PC-3 (cell line): Measurements from ENCODE around the gene TEKTIP1. TPM values are rescaled to one million over a fixed set of nuclear protein-coding genes. Genes with fewer than 3 reads are reported as not detected.
A peak's percentile ranks its signal among the peaks of the same experiment; 100 is the strongest.

Source experiments
- ATAC-seq: fragments of 200-7000 bp; cut with Tn5 transposase; 2 replicates; pipeline ENCODE4 v1.9.1; 2020; ENCODE audit warnings: mild to moderate bottlenecking, moderate library complexity
- BruUV-seq: library from RNA; stranded (reverse); fragments of 400-500 nt; replicated peaks from 2 replicates; lab custom pipeline; 2021; lab: Mats Ljungman, UMichigan
- CTCF ChIA-PET: fragments of 300-600 bp; sonication (Branson Sonifier 250); formaldehyde crosslinking; loops from one replicate; lab custom pipeline; 2022; ENCODE audit warnings: antibody characterized with exemption; lab: Charles Lee
- POLR2A ChIA-PET: fragments of 300-600 bp; sonication (Branson Sonifier 250); formaldehyde crosslinking; loops from one replicate; lab custom pipeline; 2022; ENCODE audit warnings: antibody characterized with exemption; ENCODE audit not compliant: unreplicated experiment; lab: Charles Lee
- DNase-seq: peaks from one replicate; pipeline ENCODE4 v3.0.0-alpha.2; 2015
- H2AFZ ChIP-seq: fragments of 300-600 bp; sonication (generic); 2 replicates; pipeline ENCODE4 v1.6.0; 2016; ENCODE audit warnings: antibody characterized with exemption, low read length
- H3F3A ChIP-seq: fragments of 300-600 bp; sonication (generic); one replicate; pipeline ENCODE4 v1.6.0; 2017; ENCODE audit warnings: antibody characterized with exemption, low read length, control low read depth, mild to moderate bottlenecking; ENCODE audit not compliant: unreplicated experiment
- H3K27ac ChIP-seq: fragments of 300-600 bp; sonication (generic); 2 replicates; pipeline ENCODE4 v1.5.1; 2016; ENCODE audit warnings: mild to moderate bottlenecking, low read length
- H3K27me3 ChIP-seq: fragments of 300-600 bp; sonication (generic); 2 replicates; pipeline ENCODE4 v1.6.1; 2016; ENCODE audit warnings: low read length, mixed read lengths
- H3K36me3 ChIP-seq: fragments of 300-600 bp; sonication (generic); 2 replicates; pipeline ENCODE4 v1.6.1; 2016; ENCODE audit warnings: low read depth, mixed run types, low read length, mixed read lengths
- H3K4me1 ChIP-seq: fragments of 300-600 bp; sonication (generic); 2 replicates; pipeline ENCODE4 v1.5.1; 2016; ENCODE audit warnings: low read length; ENCODE audit not compliant: insufficient read depth
- H3K4me2 ChIP-seq: fragments of 300-600 bp; sonication (generic); 2 replicates; pipeline ENCODE4 v1.6.0; 2016; ENCODE audit warnings: low read length
- H3K4me3 ChIP-seq: fragments of 300-600 bp; sonication (generic); 2 replicates; pipeline ENCODE4 v1.5.1; 2016; ENCODE audit warnings: mild to moderate bottlenecking, low read length, mixed read lengths
- H3K79me2 ChIP-seq: fragments of 300-600 bp; sonication (generic); 2 replicates; pipeline ENCODE4 v1.6.1; 2017; ENCODE audit warnings: low read length, mixed read lengths
- H3K9ac ChIP-seq: fragments of 300-600 bp; sonication (generic); 2 replicates; pipeline ENCODE4 v1.6.0; 2016; ENCODE audit warnings: mild to moderate bottlenecking, low read length
- H3K9me2 ChIP-seq: fragments of 300-600 bp; sonication (generic); replicated peaks from 2 replicates; pipeline ENCODE4 v1.6.1; 2016; ENCODE audit warnings: mixed run types, low read length, mixed read lengths
- H3K9me3 ChIP-seq: fragments of 300-600 bp; sonication (generic); 2 replicates; pipeline ENCODE4 v1.6.1; 2016; ENCODE audit warnings: low read length, mixed read lengths
- H4K20me1 ChIP-seq: fragments of 300-600 bp; sonication (generic); 2 replicates; pipeline ENCODE4 v1.6.1; 2016; ENCODE audit warnings: low read length, mixed read lengths
- CTCF ChIP-seq: fragments of 300-600 bp; sonication (generic); conservative IDR thresholded peaks from 2 replicates; pipeline ENCODE4 v1.5.1; 2017; ENCODE audit warnings: antibody characterized with exemption, low read depth, mild to moderate bottlenecking, low read length
- EZH2 ChIP-seq: fragments of 300-600 bp; sonication (generic); IDR thresholded peaks from one replicate; pipeline ENCODE4 v1.6.1; 2017; ENCODE audit warnings: antibody characterized with exemption, mild to moderate bottlenecking, low read length; ENCODE audit not compliant: unreplicated experiment
- EZH2phosphoT487 ChIP-seq: fragments of 300-600 bp; sonication (generic); IDR thresholded peaks from 2 replicates; pipeline ENCODE4 v1.6.1; 2018; ENCODE audit warnings: mild to moderate bottlenecking, antibody characterized with exemption, low read length, borderline replicate concordance
- intact Hi-C: fragments of 100-400 bp; cut with micrococcal nuclease; formaldehyde crosslinking; loops from 2 replicates; pipeline ENCODE4 v1.9.0; 2023
- total RNA-seq: library from RNA; depleted of rRNA; stranded (reverse); fragments of >200 nt; gene quantifications from 2 replicates; pipeline ENCODE4 v1.2.3, GENCODE V29; 2014

The TEKTIP1 gene
- total RNA-seq, 1 experiment from 2014 or later, result not detected

- no peaks in the 10 kb centered on the region for H3K4me1 ChIP-seq
- H3K9ac ChIP-seq, result no peak overlapping the region
- POLR2A ChIA-PET, result no interaction called here
- no TSS peak for BruUV-seq
- no peaks in the 10 kb centered on the region for H3K27me3 ChIP-seq
- CTCF ChIA-PET, result no interaction called here
- H3K4me3 ChIP-seq, result no peak overlapping the region
- no peak overlapping the region for H2AFZ ChIP-seq
- H3F3A ChIP-seq, result no peaks in the 10 kb centered on the region
- no peaks in the 10 kb centered on the region for H3K79me2 ChIP-seq
- H3K4me2 ChIP-seq, result no peak overlapping the region
- no peaks in the 10 kb centered on the region for H3K36me3 ChIP-seq
- intact Hi-C loops, result no loop called here
- DNase-seq (no peak), ATAC-seq (no peak)
- H3K9me2 ChIP-seq, result no peaks in the 10 kb centered on the region
- TF ChIP-seq EZH2phosphoT487, result no peak
- TF ChIP-seq CTCF, result no peak
- TF ChIP-seq EZH2, result no peak
- no peaks in the 10 kb centered on the region for H4K20me1 ChIP-seq
- no peaks in the 10 kb centered on the region for H3K9me3 ChIP-seq
- H3K27ac ChIP-seq, result no peak overlapping the region
Observed at GRCh38 chr19:3533563-3534216, 5.3 kb upstream of the TEKTIP1 start.

GRCh38 chr19:3534375-3535234 lies 4.4 kb upstream of the TEKTIP1 start:
- POLR2A ChIA-PET, result no interaction called here
- no peaks in the 10 kb centered on the region for H3K27me3 ChIP-seq
- intact Hi-C loops, result no loop called here
- TF ChIP-seq EZH2phosphoT487 (no peak), EZH2 (no peak), CTCF (no peak)
- CTCF ChIA-PET, result no interaction called here
- no peak overlapping the region for H3K4me3 ChIP-seq
- no peaks in the 10 kb centered on the region for H3K4me1 ChIP-seq
- BruUV-seq, result TSS peak; percentile 16
- DNase-seq (no peak), ATAC-seq (no peak)
- no peak overlapping the region for H3K27ac ChIP-seq
- no peaks in the 10 kb centered on the region for H3K79me2 ChIP-seq
- H3K9me3 ChIP-seq, result no peaks in the 10 kb centered on the region
- H3K9ac ChIP-seq, result no peak overlapping the region
- no peaks in the 10 kb centered on the region for H3F3A ChIP-seq
- H4K20me1 ChIP-seq, result no peaks in the 10 kb centered on the region
- no peaks in the 10 kb centered on the region for H3K9me2 ChIP-seq
- no peaks in the 10 kb centered on the region for H3K36me3 ChIP-seq
- H2AFZ ChIP-seq, result no peak overlapping the region
- H3K4me2 ChIP-seq, result no peak overlapping the region

- no peak overlapping the region for H2AFZ ChIP-seq
Observed at GRCh38 chr19:3535235-3535535, 3.8 kb upstream of the TEKTIP1 start.

More at GRCh38 chr19:3535235-3535535, 3.8 kb upstream of the TEKTIP1 start:
- CTCF ChIA-PET, result no interaction called here
- Histone ChIP-seq H3K4me2 (no peak overlapping the region), H3K79me2 (no peaks in the 10 kb centered on the region), H3K4me1 (no peaks in the 10 kb centered on the region), H3K27me3 (no peaks in the 10 kb centered on the region), H3K4me3 (no peak overlapping the region), H3K9ac (no peak overlapping the region), H3K36me3 (no peaks in the 10 kb centered on the region), H3K27ac (no peak overlapping the region), H4K20me1 (no peaks in the 10 kb centered on the region), H3F3A (no peaks in the 10 kb centered on the region), H3K9me2 (no peaks in the 10 kb centered on the region), H3K9me3 (no peaks in the 10 kb centered on the region)
- DNase-seq (no peak), ATAC-seq (no peak)
- BruUV-seq, result no TSS peak
- POLR2A ChIA-PET, result no interaction called here
- intact Hi-C loops, result no loop called here
- TF ChIP-seq EZH2phosphoT487 (no peak), EZH2 (no peak), CTCF (no peak)
